ENCODE data around the gene TRIM7.
A peak's percentile ranks its signal among the peaks of the same experiment; 100 is the strongest.

DNA sequence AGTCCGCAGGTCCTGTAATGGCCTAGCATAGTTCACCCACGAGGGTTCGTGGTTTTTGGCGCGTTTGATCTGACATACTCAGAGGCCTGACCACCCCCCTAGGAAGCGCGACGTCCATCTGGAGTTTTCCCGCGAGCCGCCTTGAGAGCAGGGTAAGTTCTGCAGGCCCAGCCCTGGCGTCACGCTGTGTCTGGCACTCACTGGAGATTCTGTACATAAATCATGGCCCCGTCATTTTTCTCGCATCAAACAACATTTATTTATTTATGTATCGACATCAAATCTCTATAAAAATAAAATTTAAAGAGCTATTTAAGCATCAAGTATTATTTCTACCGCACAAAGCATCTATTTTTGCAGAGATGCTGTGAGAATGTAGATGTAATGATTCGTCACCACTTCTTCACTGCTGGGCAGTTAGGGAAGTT, 17.6 kb upstream of the TRIM7 start:
- TF ChIP-seq, protein P1, sequence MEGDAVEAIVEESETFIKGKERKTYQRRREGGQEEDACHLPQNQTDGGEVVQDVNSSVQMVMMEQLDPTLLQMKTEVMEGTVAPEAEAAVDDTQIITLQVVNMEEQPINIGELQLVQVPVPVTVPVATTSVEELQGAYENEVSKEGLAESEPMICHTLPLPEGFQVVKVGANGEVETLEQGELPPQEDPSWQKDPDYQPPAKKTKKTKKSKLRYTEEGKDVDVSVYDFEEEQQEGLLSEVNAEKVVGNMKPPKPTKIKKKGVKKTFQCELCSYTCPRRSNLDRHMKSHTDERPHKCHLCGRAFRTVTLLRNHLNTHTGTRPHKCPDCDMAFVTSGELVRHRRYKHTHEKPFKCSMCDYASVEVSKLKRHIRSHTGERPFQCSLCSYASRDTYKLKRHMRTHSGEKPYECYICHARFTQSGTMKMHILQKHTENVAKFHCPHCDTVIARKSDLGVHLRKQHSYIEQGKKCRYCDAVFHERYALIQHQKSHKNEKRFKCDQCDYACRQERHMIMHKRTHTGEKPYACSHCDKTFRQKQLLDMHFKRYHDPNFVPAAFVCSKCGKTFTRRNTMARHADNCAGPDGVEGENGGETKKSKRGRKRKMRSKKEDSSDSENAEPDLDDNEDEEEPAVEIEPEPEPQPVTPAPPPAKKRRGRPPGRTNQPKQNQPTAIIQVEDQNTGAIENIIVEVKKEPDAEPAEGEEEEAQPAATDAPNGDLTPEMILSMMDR (IDR thresholded peaks at IDR 0.05), result peak; percentile 23
- TF ChIP-seq EZH2 (IDR thresholded peaks at IDR 0.05; ENCODE audit: borderline replicate concordance, insufficient read depth, low read depth, low read length, poor library complexity, severe bottlenecking), result no peak
